NCI-H146 treated with DMSO at 0.1 percent for 48 hours (cell line): ENCODE data around the gene BICC1.

ENCODE experiments used
- DNase-seq: peaks from one replicate; lab custom pipeline; 2025; ENCODE audit not compliant: unreplicated experiment; lab: John Stamatoyannopoulos, UW

The BICC1 gene

DNA sequence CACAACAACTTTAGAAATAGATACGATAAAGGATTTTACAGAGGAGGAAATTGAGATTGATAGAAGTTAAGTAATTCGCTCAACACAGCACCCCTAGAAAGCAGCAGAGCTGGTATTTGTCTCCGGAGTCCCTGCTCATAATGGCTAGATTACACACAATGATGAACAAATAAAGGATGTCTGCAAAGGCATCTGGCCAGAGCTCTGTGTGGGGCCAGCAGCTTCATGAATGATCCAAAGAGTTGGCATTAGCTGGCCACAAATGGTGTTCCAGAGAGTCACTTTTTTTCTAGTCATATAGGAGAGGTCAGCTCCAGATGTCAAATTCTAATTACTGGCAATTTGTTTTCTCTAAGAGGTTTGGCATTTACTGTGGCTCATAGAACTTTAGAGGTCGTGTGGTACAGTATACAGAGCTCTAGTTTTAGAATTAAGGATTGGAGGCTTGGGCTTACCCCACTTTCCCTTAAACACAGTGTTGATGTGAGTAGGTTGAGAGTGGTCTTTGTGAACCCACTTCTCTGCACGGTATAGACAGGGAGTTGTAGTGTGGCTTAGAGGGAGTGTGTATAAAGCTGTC lies 186.2 kb downstream of the BICC1 start:
- DNase-seq: no peak

DNA sequence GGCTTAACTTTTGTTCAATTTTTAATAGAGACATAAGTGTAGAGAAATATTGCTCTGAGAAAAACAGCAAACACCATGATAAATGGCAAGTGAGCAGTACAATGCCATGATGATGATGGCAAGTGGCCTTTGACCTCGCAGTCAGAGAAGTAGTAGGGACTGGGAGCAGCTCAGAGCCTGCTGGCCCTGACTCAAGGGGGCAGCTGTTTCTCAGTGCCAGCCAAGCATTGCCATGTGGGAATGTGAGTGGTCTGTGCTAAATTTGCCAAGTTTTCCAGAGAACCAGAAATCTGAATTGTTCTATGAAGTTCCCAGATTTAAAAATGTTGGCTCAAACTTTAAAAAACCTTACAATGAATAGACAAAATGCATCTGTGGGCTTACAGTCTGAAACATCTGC lies 187.9 kb downstream of the BICC1 start:
- DNase-seq: no peak

DNA sequence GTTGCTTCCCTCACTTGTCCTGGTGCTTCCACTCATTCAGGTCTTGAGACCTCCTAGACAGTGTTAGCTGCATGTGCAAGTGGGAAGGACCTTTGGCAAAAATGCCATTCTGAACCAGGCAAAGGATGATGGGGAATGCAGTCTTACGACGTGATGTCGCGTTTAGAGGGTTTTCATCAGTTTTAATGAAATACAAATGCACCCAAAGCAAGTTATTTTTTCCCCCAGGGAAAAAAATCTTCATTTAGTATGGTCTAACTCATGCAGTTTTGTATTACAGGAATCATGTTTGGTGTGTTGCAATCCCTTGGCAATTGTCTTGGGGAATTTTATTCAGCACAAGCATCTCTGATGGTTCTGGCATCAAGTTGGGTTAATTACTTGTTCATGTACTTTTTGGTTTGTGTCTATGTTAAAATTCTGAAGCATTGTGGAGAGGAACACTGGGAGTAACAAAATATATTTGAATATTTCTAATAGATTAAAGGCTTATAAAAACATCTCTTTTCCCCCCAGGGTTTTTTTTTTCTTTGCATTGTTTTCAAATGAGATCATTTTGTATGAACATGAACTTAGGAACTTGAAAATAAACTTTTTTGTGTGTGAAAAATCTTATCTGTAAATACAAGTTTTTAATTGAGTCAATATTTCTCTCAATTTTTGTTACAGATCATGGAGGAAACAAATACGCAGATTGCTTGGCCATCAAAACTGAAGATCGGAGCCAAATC lies 188.9 kb downstream of the BICC1 start:
- DNase-seq: no peak

DNA sequence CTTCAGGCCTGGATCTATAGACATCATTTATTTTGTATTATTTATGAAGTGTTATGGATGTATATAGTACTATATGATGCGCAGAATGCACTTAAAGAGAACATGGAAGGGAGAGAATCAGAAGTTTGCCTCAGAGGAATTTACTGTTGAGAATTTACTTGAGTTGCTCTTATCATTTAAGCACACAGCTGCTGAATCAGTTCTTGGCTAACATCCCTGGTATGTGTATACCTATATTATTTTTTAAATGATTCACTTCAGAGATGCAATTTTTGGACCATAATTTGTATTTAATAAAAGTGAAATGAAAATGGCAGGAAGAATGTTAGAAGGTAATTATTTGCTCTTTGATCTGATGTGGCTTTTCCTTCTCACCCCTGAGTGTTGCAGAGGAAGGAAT lies 191.6 kb downstream of the BICC1 start:
- DNase-seq: no peak

DNA sequence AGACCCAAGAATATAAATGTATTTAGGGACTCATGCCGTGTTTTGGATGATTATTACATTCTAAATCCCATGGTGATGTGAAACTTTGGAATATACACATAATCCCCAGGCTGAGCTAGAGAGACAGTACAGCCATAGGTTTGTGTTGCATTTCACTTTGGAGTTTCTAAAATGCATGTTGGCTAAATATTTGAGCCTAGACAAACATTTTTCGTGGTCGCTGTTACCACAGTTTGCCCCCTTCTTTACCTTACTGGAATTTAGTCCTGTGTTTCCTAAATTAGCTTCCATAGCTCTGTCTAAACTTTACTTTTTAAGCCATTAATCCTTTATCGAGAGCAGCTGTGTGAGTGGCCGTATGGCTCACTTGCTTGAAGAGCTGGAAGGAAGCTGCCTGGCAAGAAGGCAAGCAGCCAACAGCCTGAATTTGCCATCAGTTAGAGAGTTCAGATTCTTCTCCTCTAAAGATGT lies 192.0 kb downstream of the BICC1 start:
- no peak for DNase-seq

DNA sequence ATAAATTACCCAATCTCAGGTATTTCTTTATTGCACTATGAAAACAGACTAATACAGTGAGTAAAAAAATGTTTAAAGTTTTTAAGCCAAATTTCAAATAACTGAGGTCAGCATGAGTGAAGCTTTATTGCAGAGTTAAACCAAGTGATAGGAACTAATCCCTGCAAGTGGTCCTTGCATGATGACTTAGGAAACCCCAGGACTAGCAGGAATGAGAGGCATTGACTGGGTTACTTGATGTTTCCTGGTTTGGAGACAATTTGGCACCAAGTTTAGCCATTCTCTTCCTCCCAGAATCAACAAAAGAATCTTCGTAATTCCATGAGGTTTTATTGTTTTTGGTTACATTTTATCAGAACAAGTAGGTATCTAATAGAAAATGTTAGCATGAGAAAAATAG lies 194.2 kb downstream of the BICC1 start:
- DNase-seq: no peak

DNA sequence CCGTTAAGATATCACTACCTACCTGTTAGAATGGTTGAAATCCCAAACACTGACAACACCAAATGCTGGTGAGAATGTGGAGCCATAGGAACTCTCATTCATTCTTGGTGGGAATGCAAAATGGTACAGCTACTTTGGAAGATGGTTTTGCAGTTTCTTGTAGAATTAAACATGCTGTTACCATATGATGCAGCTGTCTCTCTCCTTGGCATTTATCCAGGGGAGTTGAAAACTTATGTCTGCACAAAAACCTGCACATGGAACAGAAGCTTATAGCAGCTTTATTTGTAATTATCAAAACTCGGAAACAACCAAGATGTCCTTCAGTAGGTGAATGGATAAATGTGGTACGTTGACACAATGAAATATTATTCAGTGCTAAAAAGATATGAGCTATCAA lies 199.5 kb downstream of the BICC1 start:
- DNase-seq: no peak

DNA sequence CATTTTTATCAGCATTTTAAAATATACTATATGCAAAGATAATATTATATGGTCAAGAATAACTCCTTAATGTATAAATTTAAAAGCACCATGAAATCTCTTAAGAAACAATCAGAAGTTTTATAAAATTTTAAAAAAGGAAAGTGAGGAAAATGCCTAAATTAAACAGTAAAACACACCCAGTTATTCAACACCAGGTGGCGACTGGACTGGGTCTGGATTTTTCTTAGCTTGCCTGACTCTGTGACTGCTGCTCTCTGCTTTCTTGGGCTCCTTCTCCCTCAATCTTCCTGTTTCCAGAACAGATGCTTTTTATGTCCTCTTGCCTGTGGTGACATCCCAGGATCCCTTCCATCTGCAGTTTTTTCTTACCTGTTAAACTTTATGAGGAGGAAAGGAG lies 200.3 kb downstream of the BICC1 start:
- no peak for DNase-seq

DNA sequence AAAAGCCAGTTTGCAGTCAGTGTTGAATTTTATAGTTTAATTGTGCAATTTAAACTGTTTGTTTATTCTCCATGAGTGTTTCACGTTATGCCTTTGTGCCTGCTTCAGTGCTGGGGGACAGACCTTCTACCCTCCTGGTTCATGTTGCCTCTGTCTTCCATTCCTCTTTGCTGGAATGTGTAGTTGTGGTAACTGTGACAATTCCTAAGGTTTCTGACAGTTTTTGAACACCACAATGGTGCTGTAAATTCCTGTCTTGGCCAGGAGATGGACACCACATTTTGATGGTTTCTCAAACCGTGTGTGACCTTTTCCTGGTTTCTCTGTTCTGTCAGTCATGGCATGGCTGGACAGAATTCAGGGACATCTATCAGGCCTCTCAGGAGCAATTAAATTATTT lies 201.7 kb downstream of the BICC1 start:
- DNase-seq: no peak

DNA sequence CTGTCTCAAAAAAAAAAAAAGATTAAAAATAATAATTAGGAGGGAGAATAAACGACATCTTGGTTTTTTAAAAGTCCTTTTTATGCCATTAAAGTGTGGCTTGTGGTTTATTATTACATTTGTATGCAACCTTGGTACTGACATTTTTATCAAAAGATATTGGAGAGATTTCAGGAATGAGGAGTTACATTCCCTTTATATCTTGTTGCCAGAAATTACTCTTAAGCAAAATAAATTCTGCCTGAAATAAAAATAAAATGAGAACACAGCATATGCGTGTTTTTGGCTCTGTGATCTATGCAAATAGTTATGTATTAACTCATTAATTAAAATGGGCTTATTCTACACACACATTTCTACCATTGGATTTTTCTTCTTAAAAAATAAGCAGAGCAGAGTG lies 202.4 kb downstream of the BICC1 start:
- DNase-seq: no peak

DNA sequence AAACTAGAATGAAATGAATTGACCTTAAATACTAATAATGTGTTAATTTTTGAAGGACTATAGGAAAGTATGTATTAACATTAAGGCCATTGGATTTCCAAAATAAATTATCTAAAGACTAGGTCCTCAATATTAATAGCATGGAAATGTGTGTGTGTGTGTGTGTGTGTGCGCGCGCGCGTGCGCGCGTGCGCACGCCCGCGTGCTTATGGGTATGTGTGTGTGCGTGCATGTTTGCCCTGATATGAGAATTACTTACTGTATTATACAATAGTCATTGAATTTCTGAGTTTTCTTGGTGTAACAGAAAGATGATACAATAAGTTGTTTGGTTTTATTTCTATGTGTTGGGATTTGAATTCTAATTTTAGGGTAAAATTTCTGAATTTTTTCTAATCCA lies 205.9 kb downstream of the BICC1 start:
- DNase-seq: no peak

DNA sequence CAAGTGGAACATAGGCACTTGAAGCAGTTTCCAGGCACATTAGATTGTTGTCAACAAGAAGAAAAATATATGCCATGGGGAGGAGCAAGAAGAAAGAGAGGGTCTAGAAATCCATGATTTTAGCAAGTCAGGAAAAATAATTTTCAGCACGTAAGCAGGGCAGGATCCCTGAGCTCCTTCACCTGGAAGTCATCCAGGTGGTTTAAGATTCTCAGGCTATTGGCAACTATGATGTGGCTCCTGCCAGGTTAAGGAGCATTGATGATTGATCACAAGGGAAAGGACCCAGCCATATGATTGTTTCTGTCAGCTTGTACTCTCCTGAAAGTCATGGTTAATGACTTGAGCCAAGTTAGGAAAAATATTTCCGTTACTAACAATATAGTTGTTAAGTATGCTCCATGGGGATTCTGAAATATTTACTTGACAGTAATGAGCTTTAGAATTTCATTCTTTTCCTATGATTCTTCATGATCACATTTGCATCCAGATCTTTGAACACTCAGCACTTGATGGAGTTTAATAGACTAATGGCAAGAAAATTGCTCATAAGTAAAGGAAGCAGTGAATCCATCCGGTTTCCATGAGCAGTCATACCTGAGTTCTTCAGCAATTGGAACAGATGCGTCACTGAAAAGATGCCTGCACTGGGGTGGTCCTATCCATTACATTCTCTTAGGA lies 209.1 kb downstream of the BICC1 start:
- no peak for DNase-seq

DNA sequence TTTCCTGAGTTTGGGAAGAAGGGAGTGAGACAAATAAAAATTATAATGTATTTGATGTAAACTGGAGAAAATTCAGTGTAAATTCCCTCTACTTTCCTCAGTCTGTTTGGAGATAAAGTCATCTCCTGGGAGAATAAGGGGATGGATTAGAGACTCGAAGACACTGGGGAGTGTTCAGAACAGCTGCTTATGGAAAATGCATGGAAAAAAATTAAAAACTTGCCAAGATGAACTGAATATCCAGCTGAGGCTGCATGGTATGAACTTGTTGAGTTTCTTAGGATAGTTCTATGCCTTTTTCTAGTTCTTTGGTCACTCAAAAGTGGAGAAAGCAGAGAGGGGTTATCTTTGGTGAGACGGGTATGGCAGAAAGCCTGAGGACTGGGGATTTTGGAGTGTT lies 210.5 kb downstream of the BICC1 start:
- no peak for DNase-seq

DNA sequence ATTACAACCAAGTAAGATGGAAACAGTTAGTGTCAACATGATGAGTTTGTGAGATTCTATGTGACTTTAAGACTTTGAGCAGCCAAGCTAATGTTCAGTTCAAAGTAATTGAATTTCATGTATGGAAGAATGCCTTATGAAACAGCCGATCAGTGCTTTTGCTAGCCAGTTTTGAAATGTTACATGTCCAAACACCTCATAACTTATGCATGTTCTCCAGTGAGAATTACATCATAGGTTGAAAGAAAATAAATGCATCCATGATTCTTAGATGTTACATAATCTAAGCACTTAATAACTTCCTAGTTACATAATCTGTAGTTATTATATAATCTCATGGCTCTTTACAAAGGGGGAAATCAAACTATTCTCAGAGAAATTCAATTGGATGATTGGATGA lies 211.3 kb downstream of the BICC1 start:
- no peak for DNase-seq

DNA sequence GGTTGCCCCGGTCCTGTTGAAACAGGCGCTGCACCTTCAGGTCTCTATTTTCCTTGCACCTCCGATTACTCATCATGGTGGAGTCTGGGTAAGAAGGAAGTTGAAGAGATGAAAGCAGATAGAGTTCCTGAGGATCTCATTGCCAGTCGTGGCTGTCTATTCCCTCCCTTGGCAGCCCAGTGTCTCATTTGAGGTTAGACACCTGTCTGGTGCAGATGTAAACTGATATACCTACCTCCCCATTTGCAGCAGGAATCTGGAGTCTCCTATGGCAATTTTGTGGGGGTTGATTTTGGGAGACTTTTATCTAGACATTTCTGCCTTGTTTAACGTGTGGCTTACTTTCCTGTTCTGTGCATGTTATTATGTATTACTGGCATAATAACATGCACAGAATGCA lies 212.1 kb downstream of the BICC1 start:
- DNase-seq: no peak

DNA sequence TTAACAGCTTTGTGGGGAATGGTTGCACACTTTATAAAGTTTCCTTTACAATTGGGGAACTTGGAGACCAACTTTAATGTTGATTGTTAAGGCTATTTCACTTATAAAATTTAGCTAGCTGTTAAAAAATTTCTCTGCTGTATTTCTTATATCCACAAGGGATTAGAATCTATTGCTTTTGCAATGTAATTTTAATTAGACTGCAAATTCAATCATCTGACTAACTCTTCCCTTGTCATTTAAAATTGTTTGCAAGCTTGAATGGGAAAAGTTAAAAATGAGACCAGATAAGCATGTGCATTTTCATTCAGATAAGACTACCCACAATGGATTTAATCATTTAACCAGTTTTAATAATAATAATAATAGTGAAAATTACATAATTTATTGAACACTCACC lies 213.2 kb downstream of the BICC1 start:
- DNase-seq: no peak

DNA sequence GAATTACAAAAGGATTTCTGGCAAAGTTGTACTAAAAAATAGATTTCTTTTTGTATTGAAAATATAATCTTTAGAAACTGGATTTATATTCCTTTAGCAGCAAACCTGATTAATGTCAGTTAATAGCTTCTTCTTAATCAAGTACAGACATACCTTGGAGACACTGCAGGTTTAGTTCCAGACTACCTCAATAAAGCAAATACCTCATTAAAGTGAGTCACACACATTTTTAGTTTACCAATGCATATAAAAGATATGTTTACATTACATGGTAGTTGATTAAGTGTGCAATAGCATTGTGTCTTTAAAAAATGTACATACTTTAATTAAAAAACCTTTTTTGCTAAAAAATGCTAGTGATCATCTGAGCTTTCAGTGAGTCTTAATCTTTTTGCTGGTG lies 215.0 kb downstream of the BICC1 start:
- DNase-seq: no peak

DNA sequence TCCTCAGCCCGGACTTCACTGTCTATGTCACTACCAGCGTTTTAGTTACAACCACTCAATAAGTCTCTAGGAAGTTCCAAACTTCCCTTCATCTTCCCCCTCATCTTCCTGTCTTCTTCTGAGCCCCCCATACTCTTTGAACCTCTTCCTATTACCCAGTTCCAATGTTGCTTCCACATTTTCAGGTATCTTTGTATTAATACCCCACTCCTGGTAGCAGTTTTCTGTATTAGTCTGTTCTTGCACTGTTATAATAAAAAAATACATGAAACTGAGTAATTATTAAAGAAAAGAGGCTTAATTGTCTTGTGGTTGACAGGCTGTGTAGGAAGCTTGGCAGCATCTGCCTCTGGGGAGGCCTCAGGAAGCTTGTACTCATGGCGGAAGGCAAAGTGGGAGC lies 218.6 kb downstream of the BICC1 start:
- DNase-seq: no peak

DNA sequence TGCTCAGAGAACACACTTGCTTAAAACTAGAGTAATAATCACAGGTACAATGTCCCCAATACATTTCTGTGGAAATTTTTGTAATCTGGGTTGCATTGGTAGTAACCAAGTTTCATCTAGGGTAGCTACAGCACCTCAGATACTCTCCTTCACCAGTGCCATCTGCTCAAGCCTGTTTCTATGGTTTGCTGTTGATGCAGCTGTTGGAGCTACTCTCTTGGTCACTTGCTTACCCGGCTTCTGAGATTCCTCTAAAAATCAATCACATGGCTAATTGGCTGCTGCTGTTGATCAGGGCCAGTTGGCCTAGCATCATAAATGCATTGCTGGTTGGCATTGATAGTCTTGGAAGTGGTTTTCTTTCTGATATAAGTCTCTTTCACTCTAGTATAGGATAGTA lies 220.8 kb downstream of the BICC1 start:
- DNase-seq: no peak

DNA sequence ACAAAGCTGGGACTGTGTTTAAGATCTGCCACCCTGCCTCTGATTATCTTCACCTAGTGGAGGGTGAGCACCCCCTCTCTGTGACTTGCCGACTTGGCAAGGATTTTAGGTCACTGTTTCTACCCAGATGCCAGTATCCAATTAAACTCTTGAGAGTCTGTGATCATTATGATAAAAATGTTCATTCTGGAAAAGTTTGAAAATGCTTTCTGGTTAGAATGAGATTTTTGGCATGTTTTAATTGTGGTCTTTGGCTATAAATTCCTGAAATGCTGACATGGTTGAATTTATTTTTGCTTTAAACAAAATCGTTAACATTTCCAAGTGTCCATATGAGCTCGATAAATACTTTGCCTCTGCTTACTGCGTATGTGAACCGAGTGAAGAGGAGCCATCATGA lies 221.4 kb downstream of the BICC1 start:
- no peak for DNase-seq

DNA sequence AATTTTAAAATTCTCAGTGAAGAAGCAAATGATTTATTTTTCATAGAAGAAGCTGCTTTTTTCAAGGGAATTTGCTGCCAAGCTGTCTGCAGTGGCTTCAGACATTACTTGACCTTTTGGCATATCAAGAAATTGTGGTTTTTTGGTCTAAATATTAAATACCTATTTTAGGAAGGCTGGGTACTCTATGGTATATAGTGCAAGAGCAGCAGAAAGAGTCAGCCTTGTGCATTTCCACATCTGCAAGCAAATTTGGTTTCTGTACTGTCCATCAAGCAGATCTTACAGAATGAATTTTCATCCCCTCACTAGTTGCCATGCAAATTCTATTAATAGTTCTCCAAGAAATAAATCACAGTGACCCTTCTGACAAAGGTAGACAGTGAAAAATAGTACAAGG lies 222.0 kb downstream of the BICC1 start:
- DNase-seq: no peak

DNA sequence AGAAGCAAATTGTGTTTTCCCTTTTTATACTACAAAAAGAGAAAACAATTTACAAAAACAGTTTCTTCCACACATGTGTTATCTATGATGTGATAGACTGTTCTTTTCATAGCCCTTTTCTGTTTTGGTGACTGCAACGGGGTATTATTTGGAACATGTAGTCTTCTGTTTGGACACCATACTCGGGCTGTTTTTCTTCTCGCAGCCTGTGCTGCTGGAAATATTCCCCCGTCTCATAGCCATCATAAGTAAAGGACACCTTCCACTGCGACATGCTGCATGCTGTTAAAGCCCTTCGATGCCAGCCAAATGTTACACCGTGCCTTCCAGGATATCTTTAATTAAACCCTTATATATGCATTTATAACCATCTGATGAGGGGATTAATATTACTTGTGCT lies 222.4 kb downstream of the BICC1 start:
- DNase-seq: no peak
